IPS-NIHi7 (cell line): ENCODE results near the gene IL18RAP.
A peak's percentile ranks its signal among the peaks of the same experiment; 100 is the strongest.

ENCODE experiments used
- DNase-seq: peaks from one replicate; pipeline ENCODE4 v3.0.0; 2012; ENCODE audit warnings: mixed read lengths; ENCODE audit errors: extremely low spot score

Gene IL18RAP

GRCh38 chr2:102453501-102453900, 30.5 kb downstream of the IL18RAP start:
- no peak for DNase-seq

GRCh38 chr2:102455061-102455670, 32.2 kb downstream of the IL18RAP start:
- no peak for DNase-seq

- DNase-seq = no peak
Measured at GRCh38 chr2:102460467-102460866, 37.5 kb downstream of the IL18RAP start.

- no peak for DNase-seq
Measured at GRCh38 chr2:102461188-102461587, 38.2 kb downstream of the IL18RAP start.

- DNase-seq = no peak
Measured at GRCh38 chr2:102463160-102463559, 40.2 kb downstream of the IL18RAP start.

GRCh38 chr2:102470168-102470567, 47.2 kb downstream of the IL18RAP start:
- DNase-seq = no peak

- DNase-seq = peak; percentile 60
Measured at GRCh38 chr2:102473020-102473419, 50.1 kb downstream of the IL18RAP start, which contains the start of gene SLC9A4. Gene SLC9A4, plus strand, starts transcription at chr2:102473226. Its CDS starts 534 bp downstream, at chr2:102473760.

GRCh38 chr2:102473631-102474030, 50.7 kb downstream of the IL18RAP start:
- DNase-seq = no peak

GRCh38 chr2:102474785-102475184, 51.8 kb downstream of the IL18RAP start:
- no peak for DNase-seq

GRCh38 chr2:102478686-102479470, 55.9 kb downstream of the IL18RAP start:
- peak; percentile 27 for DNase-seq

- no peak for DNase-seq
Measured at GRCh38 chr2:102480285-102481195, 57.6 kb downstream of the IL18RAP start.

- DNase-seq = no peak
Measured at GRCh38 chr2:102481931-102482330, 59.0 kb downstream of the IL18RAP start.

GRCh38 chr2:102483086-102483485, 60.1 kb downstream of the IL18RAP start:
- DNase-seq = no peak

GRCh38 chr2:102484310-102485061, 61.5 kb downstream of the IL18RAP start:
- no peak for DNase-seq

GRCh38 chr2:102485147-102485785, 62.3 kb downstream of the IL18RAP start:
- DNase-seq = no peak

GRCh38 chr2:102486941-102487702, 64.2 kb downstream of the IL18RAP start:
- no peak for DNase-seq

- no peak for DNase-seq
Measured at GRCh38 chr2:102487761-102488462, 65.0 kb downstream of the IL18RAP start.

- no peak for DNase-seq
Measured at GRCh38 chr2:102489646-102490045, 66.7 kb downstream of the IL18RAP start.

- DNase-seq = no peak
Measured at GRCh38 chr2:102492006-102492405, 69.0 kb downstream of the IL18RAP start.

- no peak for DNase-seq
Measured at GRCh38 chr2:102494570-102494969, 71.6 kb downstream of the IL18RAP start.
